Activated CD4-positive, CD25-positive, alpha-beta regulatory T cell treated with anti-CD3 and anti-CD28 coated beads, Interleukin-2, amount 50 U/mL, for 16 hours (primary cell): ENCODE measurements around the gene LIPF.
"Not testable (repeated sequence)": the region's sequence is repeated elsewhere in the genome, so short reads cannot be mapped to it uniquely, and the experiment has no call there.

ENCODE experiments used
- DNase-seq: peaks from one replicate; pipeline ENCODE4 v3.0.0-alpha.2; 2020; ENCODE audit warnings: low read depth, low spot score

The LIPF gene, protein sequence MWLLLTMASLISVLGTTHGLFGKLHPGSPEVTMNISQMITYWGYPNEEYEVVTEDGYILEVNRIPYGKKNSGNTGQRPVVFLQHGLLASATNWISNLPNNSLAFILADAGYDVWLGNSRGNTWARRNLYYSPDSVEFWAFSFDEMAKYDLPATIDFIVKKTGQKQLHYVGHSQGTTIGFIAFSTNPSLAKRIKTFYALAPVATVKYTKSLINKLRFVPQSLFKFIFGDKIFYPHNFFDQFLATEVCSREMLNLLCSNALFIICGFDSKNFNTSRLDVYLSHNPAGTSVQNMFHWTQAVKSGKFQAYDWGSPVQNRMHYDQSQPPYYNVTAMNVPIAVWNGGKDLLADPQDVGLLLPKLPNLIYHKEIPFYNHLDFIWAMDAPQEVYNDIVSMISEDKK

GRCh38 chr10:88664142-88664541, at the start of gene LIPF:
Gene LIPF (plus strand): TSS chr10:88664442. CDS start chr10:88667298, 2,856 bp downstream.
- DNase-seq: no peak

DNA sequence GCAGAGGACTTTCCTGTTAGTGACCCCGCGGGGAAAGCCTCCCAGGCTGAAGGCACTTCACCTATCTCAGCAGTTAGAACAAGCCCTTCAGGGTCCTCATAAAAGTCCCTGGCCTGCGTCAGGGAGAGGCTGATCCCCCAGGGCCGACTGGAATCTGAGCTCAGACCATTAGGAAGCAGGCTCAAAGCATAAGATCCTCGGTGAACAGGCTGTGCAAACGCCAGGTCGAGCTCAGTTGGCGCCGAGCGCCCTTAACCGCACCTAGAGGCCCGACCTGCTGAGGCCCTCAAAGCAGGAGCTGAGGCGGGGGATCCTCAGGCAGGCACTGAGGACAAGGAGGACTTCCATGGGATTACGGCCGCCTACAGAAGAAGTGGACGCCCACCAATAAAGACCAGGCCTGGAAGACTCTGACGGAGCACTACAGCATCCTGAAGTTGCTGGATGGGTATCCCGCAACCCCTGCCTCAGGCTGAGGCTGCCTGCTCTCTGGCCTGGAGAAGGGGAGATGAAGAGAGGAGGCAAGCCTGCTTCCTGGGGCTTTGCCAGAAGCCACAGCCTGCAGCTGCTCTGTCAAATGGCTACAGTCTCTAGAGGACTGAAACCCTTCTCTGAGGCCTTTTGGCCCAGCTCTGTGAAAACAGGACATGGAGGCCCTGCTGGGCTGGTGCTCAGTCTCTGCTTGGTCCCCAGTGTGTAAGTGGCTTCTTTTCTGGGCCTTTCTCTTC, 47.8 kb upstream of the LIPF start:
- no peak for DNase-seq

GRCh38 chr10:88617772-88618300, 46.4 kb upstream of the LIPF start:
- DNase-seq: no peak

GRCh38 chr10:88618496-88618895, 45.7 kb upstream of the LIPF start:
- no peak for DNase-seq

DNA sequence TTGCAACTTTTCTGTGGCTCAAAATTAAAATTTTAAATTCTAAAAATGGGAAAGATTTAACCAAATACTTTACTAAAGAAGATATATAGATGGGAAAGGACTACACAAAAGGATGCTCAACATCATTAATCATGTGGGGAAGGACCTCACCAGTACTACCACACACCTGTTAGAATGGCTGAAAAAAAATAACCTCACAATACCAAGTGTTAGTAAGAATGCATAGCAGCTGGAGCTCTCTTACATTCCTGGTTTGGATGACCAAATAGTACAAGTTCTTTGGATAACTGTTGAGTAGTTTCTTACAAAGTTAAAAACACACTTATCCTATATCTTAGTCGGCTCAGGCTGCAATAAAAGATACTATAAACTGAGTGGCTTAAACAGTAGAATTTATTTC, 43.8 kb upstream of the LIPF start:
- no peak for DNase-seq

DNA sequence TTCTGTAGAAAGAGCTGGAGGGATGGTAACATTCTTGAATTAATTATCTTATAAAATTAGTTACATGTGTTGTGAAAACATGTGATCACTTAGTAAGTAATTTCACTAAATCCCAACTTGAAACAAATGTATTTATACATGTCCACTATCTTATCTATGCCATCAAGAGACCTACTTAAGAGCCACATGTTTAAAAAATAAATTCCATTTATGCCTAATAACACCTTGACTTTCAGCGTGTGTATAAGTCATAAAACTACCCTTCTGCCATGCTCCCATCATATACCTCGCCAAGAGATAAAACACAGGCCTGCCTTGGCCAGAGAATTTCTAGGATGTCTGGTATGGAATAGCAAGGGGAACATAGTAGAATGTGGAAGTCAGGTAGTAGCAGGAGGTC, 40.4 kb upstream of the LIPF start:
- DNase-seq: no peak

GRCh38 chr10:88624840-88625239, 39.4 kb upstream of the LIPF start:
- no peak for DNase-seq

DNA sequence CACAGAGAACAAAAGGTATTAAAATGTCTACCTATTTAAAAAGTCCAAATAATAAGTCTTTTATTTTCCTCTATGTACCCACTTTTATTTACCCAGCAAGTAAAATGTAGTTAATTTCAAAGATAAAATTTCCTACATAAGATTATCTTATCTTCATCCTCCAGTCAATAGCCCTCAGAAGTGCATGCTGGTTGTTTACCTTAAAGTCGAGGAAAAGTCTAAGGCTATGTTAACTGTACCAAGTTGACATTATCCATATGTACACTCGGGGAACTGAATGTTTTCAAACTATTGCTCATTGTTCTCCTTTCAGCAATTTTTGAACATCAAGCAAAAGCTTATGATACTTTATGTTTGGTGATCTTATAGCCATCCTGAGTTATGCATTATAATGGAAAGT, 24.1 kb upstream of the LIPF start:
- DNase-seq: no peak

GRCh38 chr10:88642209-88642608, 22.0 kb upstream of the LIPF start:
- DNase-seq: no peak

GRCh38 chr10:88642963-88643362, 21.3 kb upstream of the LIPF start:
- DNase-seq: no peak

GRCh38 chr10:88647061-88647615, 17.1 kb upstream of the LIPF start:
- no peak for DNase-seq

GRCh38 chr10:88651101-88651551, 13.1 kb upstream of the LIPF start:
- DNase-seq: no peak

- DNase-seq: no peak
These were observed 11.6 kb upstream of the LIPF start for GRCh38 chr10:88652616-88653015.

GRCh38 chr10:88657901-88658300, 6.3 kb upstream of the LIPF start:
- DNase-seq: no peak

- no peak for DNase-seq
These were observed 4.3 kb upstream of the LIPF start for GRCh38 chr10:88659725-88660597.

DNA sequence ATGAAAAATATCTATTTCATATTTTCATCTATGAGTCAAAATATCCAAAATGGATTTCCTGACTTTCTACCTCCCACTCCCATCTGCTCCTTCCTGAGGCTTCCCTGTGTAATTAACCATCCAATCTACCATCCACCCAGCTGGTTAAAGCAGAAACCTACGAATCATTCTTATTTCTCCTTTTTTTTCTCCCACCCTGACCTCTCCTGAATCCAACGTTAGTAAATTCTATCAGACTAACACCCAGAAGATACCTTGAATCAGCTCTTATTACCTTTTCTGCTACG, 3.7 kb upstream of the LIPF start:
- DNase-seq: no peak

- DNase-seq: no peak
These were observed 3.2 kb upstream of the LIPF start for GRCh38 chr10:88661018-88661417.

- no peak for DNase-seq
These were observed 2.7 kb upstream of the LIPF start for GRCh38 chr10:88661577-88661976.

DNA sequence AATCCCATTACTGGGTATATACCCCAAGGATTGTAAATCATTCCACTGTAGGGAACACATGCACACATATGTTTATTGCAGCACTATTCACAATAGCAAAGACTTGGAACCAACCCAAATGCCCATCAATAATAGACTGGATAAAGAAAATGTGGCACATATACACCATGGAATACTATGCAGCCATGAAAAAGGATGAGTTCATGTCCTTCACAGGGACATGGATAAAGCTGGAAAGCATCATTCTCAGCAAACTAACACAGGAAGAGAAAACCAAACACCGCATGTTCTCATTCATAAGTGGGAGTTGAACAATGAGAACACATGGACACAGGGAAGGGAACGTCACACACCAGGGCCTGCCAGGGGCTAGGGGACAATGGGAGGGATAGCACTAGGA, 1.1 kb upstream of the LIPF start:
- not testable (repeated sequence) for DNase-seq

- no peak for DNase-seq
These were observed 4.2 kb downstream of the LIPF start for GRCh38 chr10:88668465-88668864.

GRCh38 chr10:88670497-88670896, 6.3 kb downstream of the LIPF start:
- no peak for DNase-seq

GRCh38 chr10:88672041-88672440, 7.8 kb downstream of the LIPF start:
- DNase-seq: no peak
